ENCODE data around the gene IL27RA. TPM values are rescaled to one million over a fixed set of nuclear protein-coding genes. Genes with fewer than 3 reads are reported as not detected.

Gene IL27RA
- total and polyA plus RNA-seq, 2 donors from 2014 or later = 3.1 to 14.1 TPM

DNA sequence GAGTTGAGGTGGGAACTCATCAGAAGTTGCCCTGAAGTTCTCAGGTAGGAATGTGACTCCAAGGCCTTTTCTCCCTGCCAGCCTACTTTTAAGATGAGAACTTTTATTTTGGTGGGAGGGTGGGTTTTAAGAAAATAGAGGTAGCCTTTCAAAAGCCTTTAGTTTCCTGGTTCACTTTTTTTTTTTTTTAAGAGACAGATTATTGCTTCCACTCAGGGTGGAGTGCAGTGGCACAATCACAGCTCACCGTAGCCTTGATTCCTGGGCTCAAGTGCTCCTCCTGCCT lies 51.1 kb downstream of the IL27RA start:
- Histone ChIP-seq H3K9me3 (ENCODE audit: control insufficient read depth in 2 of 3, insufficient read depth in 1 of 3, low read length in 3 of 3) (no peaks in the 10 kb centered on the region), H3K27ac (ENCODE audit: low read depth in 2 of 2, low read length in 2 of 2) (no peak overlapping the region), H3K9ac (ENCODE audit: low read length in 3 of 3) (peak overlapping the region in 1 of 3 donors; percentile 90), H3K4me3 (ENCODE audit: low read length in 3 of 3) (peak overlapping the region in 1 of 3 donors; percentile 85), H3K4me1 (ENCODE audit: control insufficient read depth in 2 of 3, insufficient read depth in 2 of 3, low read depth in 1 of 3, low read length in 3 of 3) (peaks cover 0 to 9% (median 4%) of the 10 kb centered on the region in 3 donors), H3K27me3 (ENCODE audit: control insufficient read depth, insufficient read depth, low read length) (no peaks in the 10 kb centered on the region), H3K36me3 (ENCODE audit: control insufficient read depth in 2 of 3, insufficient read depth in 3 of 3, low read length in 3 of 3) (peaks cover 0 to 2% (median 0%) of the 10 kb centered on the region in 3 donors)
- DNase-seq (no peak), FAIRE-seq (no peak)
- intact Hi-C loops (cut with DNase I) = no loop called here
- TF ChIP-seq, protein P1, sequence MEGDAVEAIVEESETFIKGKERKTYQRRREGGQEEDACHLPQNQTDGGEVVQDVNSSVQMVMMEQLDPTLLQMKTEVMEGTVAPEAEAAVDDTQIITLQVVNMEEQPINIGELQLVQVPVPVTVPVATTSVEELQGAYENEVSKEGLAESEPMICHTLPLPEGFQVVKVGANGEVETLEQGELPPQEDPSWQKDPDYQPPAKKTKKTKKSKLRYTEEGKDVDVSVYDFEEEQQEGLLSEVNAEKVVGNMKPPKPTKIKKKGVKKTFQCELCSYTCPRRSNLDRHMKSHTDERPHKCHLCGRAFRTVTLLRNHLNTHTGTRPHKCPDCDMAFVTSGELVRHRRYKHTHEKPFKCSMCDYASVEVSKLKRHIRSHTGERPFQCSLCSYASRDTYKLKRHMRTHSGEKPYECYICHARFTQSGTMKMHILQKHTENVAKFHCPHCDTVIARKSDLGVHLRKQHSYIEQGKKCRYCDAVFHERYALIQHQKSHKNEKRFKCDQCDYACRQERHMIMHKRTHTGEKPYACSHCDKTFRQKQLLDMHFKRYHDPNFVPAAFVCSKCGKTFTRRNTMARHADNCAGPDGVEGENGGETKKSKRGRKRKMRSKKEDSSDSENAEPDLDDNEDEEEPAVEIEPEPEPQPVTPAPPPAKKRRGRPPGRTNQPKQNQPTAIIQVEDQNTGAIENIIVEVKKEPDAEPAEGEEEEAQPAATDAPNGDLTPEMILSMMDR (IDR thresholded peaks at IDR 0.05; ENCODE audit: borderline replicate concordance, extremely low read depth, insufficient read depth) = no peak

GRCh38 chr19:14085309-14085995 lies 53.9 kb downstream of the IL27RA start, which contains the start of gene C19orf67:
Gene C19orf67, minus strand, starts transcription at chr19:14085783. Its CDS starts 156 bp downstream, at chr19:14085627.
- Histone ChIP-seq H3K4me3 (ENCODE audit: low read length in 3 of 3) (no peak within 1 kb of the TSS), H3K36me3 (ENCODE audit: control insufficient read depth in 2 of 3, insufficient read depth in 3 of 3, low read length in 3 of 3) (peaks cover 0 to 2% (median 2%) of the 10 kb centered on the region in 3 donors), H3K27me3 (ENCODE audit: control insufficient read depth, insufficient read depth, low read length) (no peaks in the 10 kb centered on the region), H3K9me3 (ENCODE audit: control insufficient read depth in 2 of 3, insufficient read depth in 1 of 3, low read length in 3 of 3) (no peaks in the 10 kb centered on the region), H3K9ac (ENCODE audit: low read length in 3 of 3) (no peak within 1 kb of the TSS), H3K27ac (ENCODE audit: low read depth in 2 of 2, low read length in 2 of 2) (no peak within 1 kb of the TSS), H3K4me1 (ENCODE audit: control insufficient read depth in 2 of 3, insufficient read depth in 2 of 3, low read depth in 1 of 3, low read length in 3 of 3) (peaks cover 0 to 5% (median 4%) of the 10 kb centered on the region in 3 donors)
- DNase-seq (peak in 1 of 5 donors; percentile 80), FAIRE-seq (no peak)
- TF ChIP-seq, protein P1 (IDR thresholded peaks at IDR 0.05; ENCODE audit: borderline replicate concordance, extremely low read depth, insufficient read depth) = no peak
- intact Hi-C loops (cut with DNase I) = no loop called here

DNA sequence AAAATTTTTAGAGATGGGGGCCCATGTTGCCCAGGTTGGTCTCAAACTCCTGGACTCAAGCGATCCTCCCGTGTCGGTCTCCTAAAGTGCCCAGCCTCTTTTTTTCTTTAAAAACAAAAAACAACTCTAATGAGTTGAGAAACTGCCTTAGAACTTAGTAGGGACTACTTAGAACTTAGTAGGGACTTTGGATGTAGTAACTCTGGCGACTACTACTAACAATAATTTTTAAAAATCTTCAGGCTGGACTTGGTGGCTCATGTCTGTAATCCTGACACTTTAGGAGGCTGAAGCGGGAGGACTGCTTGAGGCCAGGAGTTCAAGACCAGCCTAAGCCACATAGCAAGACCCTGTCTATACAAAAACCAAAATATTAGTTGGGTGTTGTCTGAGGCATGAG lies 54.5 kb downstream of the IL27RA start:
- Histone ChIP-seq H3K9ac (ENCODE audit: low read length in 3 of 3) (no peak overlapping the region), H3K4me1 (ENCODE audit: control insufficient read depth in 2 of 3, insufficient read depth in 2 of 3, low read depth in 1 of 3, low read length in 3 of 3) (peaks cover 0 to 4% (median 4%) of the 10 kb centered on the region in 3 donors), H3K36me3 (ENCODE audit: control insufficient read depth in 2 of 3, insufficient read depth in 3 of 3, low read length in 3 of 3) (peaks cover 0 to 2% (median 2%) of the 10 kb centered on the region in 3 donors), H3K4me3 (ENCODE audit: low read length in 3 of 3) (no peak overlapping the region), H3K27me3 (ENCODE audit: control insufficient read depth, insufficient read depth, low read length) (no peaks in the 10 kb centered on the region), H3K27ac (ENCODE audit: low read depth in 2 of 2, low read length in 2 of 2) (no peak overlapping the region), H3K9me3 (ENCODE audit: control insufficient read depth in 2 of 3, insufficient read depth in 1 of 3, low read length in 3 of 3) (no peaks in the 10 kb centered on the region)
- FAIRE-seq = no peak
- TF ChIP-seq, protein P1 (IDR thresholded peaks at IDR 0.05; ENCODE audit: borderline replicate concordance, extremely low read depth, insufficient read depth) = no peak
- no peak for DNase-seq
- intact Hi-C loops (cut with DNase I) = no loop called here

Data from kidney (tissue), 14 donors.